Neural progenitor cell (in vitro differentiated cells): Measurements from ENCODE around the gene PATJ. TPM values are rescaled to one million over a fixed set of nuclear protein-coding genes. Genes with fewer than 3 reads are reported as not detected.

Experiments used
- DNase-seq: peaks from one replicate; pipeline ENCODE4 v3.0.0-alpha.2; 2016; ENCODE audit warnings: low spot score
- H2AFZ ChIP-seq: fragments of 200-600 bp; sonication (generic); replicated peaks from 2 replicates; pipeline ENCODE4 v1.6.1; 2016; ENCODE audit warnings: antibody characterized with exemption
- H3F3A ChIP-seq: fragments of 200-600 bp; sonication (generic); 2 replicates; pipeline ENCODE4 v1.6.1; 2016; ENCODE audit warnings: antibody characterized with exemption, low read depth
- H3K27ac ChIP-seq: fragments of 200-600 bp; sonication (generic); 2 replicates; pipeline ENCODE4 v1.5.1; 2016; ENCODE audit warnings: mild to moderate bottlenecking
- H3K27me3 ChIP-seq: fragments of 200-600 bp; sonication (generic); 2 replicates; pipeline ENCODE4 v1.6.1; 2016; ENCODE audit warnings: mild to moderate bottlenecking, moderate library complexity
- H3K36me3 ChIP-seq: fragments of 200-600 bp; sonication (generic); 2 replicates; pipeline ENCODE4 v1.5.1; 2016
- H3K4me1 ChIP-seq: fragments of 200-600 bp; sonication (generic); 2 replicates; pipeline ENCODE4 v1.6.1; 2016; ENCODE audit warnings: mixed run types
- H3K4me2 ChIP-seq: fragments of 200-600 bp; sonication (generic); 2 replicates; pipeline ENCODE4 v1.6.1; 2016
- H3K4me3 ChIP-seq: fragments of 200-600 bp; sonication (generic); 2 replicates; pipeline ENCODE4 v1.5.1; 2016
- H3K79me2 ChIP-seq: fragments of 200-600 bp; sonication (generic); 2 replicates; pipeline ENCODE4 v1.6.1; 2016; ENCODE audit warnings: low read depth
- H3K9ac ChIP-seq: fragments of 200-600 bp; sonication (generic); 2 replicates; pipeline ENCODE4 v1.6.1; 2016
- H3K9me3 ChIP-seq: fragments of 200-600 bp; sonication (generic); 2 replicates; pipeline ENCODE4 v1.5.1; 2016; ENCODE audit warnings: low read depth
- H4K20me1 ChIP-seq: fragments of 200-600 bp; sonication (generic); 2 replicates; pipeline ENCODE4 v1.6.1; 2016; ENCODE audit warnings: low read depth
- H3K27ac Mint-ChIP-seq: 3 replicates; pipeline ENCODE4 v1.8.0; 2021; ENCODE audit warnings: mixed read lengths
- H3K27me3 Mint-ChIP-seq: 2 replicates; pipeline ENCODE4 v1.8.0; 2022; ENCODE audit warnings: low read depth, mild to moderate bottlenecking, inconsistent platforms, moderate library complexity, mixed read lengths; ENCODE audit not compliant: insufficient read depth
- H3K36me3 Mint-ChIP-seq: 3 replicates; pipeline ENCODE4 v1.8.0; 2021; ENCODE audit warnings: mixed read lengths
- H3K4me1 Mint-ChIP-seq: 3 replicates; pipeline ENCODE4 v1.8.0; 2021; ENCODE audit warnings: mixed read lengths
- H3K4me3 Mint-ChIP-seq: 3 replicates; pipeline ENCODE4 v1.8.0; 2021; ENCODE audit warnings: mild to moderate bottlenecking, moderate library complexity, mixed read lengths
- H3K9me3 Mint-ChIP-seq: 3 replicates; pipeline ENCODE4 v1.8.0; 2020; ENCODE audit warnings: mixed read lengths
- EZH2 ChIP-seq: fragments of 200-600 bp; sonication (generic); IDR thresholded peaks from 2 replicates; pipeline ENCODE4 v1.6.1; 2017; ENCODE audit warnings: antibody characterized with exemption, mild to moderate bottlenecking, moderate library complexity
- EZH2phosphoT487 ChIP-seq: fragments of 200-600 bp; sonication (generic); IDR thresholded peaks from 2 replicates; pipeline ENCODE4 v1.6.1; 2017; ENCODE audit warnings: antibody characterized with exemption
- total RNA-seq: library from RNA; depleted of rRNA; stranded (reverse); fragments of >200 nt; gene quantifications from 2 replicates; pipeline ENCODE4 v1.2.3, GENCODE V29; 2015; ENCODE audit warnings: low replicate concordance
- TF ChIP-seq, protein P1 (sequence below): fragments of 200-600 bp; sonication (generic); IDR thresholded peaks from 2 replicates; pipeline ENCODE4 v1.5.1; 2017; ENCODE audit warnings: antibody characterized with exemption, mild to moderate bottlenecking

Gene PATJ
- total RNA-seq, 1 donor from 2014 or later, result 24.8 TPM

DNA sequence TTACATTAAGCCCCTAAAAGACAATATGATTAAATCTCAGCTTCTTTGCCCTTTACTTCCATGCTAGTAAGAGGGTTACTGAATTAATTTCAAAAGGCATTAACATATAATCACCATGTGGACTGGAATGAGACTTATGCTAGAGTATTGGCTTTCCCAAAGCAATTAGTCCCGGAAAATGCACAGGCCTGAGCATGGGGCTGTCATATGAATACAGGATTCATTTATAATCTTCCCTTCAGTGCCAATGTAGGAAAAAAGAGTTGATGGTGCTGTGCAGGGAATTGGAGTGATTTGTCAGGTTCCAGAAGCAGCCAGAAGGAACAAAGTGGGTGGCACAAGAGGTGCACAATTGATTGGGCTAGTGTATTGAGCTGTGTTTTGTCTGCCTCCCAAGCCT lies 253.4 kb downstream of the PATJ start:
- no peak for TF ChIP-seq EZH2
- TF ChIP-seq EZH2phosphoT487, result no peak
- TF ChIP-seq, protein P1, sequence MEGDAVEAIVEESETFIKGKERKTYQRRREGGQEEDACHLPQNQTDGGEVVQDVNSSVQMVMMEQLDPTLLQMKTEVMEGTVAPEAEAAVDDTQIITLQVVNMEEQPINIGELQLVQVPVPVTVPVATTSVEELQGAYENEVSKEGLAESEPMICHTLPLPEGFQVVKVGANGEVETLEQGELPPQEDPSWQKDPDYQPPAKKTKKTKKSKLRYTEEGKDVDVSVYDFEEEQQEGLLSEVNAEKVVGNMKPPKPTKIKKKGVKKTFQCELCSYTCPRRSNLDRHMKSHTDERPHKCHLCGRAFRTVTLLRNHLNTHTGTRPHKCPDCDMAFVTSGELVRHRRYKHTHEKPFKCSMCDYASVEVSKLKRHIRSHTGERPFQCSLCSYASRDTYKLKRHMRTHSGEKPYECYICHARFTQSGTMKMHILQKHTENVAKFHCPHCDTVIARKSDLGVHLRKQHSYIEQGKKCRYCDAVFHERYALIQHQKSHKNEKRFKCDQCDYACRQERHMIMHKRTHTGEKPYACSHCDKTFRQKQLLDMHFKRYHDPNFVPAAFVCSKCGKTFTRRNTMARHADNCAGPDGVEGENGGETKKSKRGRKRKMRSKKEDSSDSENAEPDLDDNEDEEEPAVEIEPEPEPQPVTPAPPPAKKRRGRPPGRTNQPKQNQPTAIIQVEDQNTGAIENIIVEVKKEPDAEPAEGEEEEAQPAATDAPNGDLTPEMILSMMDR, result no peak
- H3K4me3 ChIP-seq, result no peak overlapping the region
- H3K27ac ChIP-seq, result peak overlapping the region; percentile 13
- no peak overlapping the region for H2AFZ ChIP-seq
- DNase-seq, result no peak
- no peak overlapping the region for H3K4me3 Mint-ChIP-seq
- H3K27ac Mint-ChIP-seq, result peak overlapping the region; percentile 13
- no peaks in the 10 kb centered on the region for H3K9me3 ChIP-seq
- H3K4me2 ChIP-seq, result no peak overlapping the region
- H4K20me1 ChIP-seq, result no peaks in the 10 kb centered on the region
- H3K36me3 Mint-ChIP-seq, result peaks cover 6% of the 10 kb centered on the region
- H3K27me3 ChIP-seq, result no peaks in the 10 kb centered on the region
- no peaks in the 10 kb centered on the region for H3K79me2 ChIP-seq
- no peak overlapping the region for H3K9ac ChIP-seq
- no peaks in the 10 kb centered on the region for H3K9me3 Mint-ChIP-seq
- peaks cover 18% of the 10 kb centered on the region for H3K4me1 Mint-ChIP-seq
- no peaks in the 10 kb centered on the region for H3K4me1 ChIP-seq
- no peaks in the 10 kb centered on the region for H3F3A ChIP-seq
- H3K27me3 Mint-ChIP-seq, result peaks cover 4% of the 10 kb centered on the region
- H3K36me3 ChIP-seq, result no peaks in the 10 kb centered on the region

GRCh38 chr1:61997123-61997522 lies 254.8 kb downstream of the PATJ start:
- H2AFZ ChIP-seq, result no peak overlapping the region
- DNase-seq, result no peak
- H3K4me3 Mint-ChIP-seq, result no peak overlapping the region
- no peak overlapping the region for H3K4me2 ChIP-seq
- no peak overlapping the region for H3K27ac ChIP-seq
- no peaks in the 10 kb centered on the region for H3K9me3 Mint-ChIP-seq
- H3K4me1 Mint-ChIP-seq, result peaks cover 18% of the 10 kb centered on the region
- H3K36me3 ChIP-seq, result no peaks in the 10 kb centered on the region
- H3K4me3 ChIP-seq, result no peak overlapping the region
- H3K79me2 ChIP-seq, result no peaks in the 10 kb centered on the region
- no peaks in the 10 kb centered on the region for H3K9me3 ChIP-seq
- H3K27ac Mint-ChIP-seq, result no peak overlapping the region
- TF ChIP-seq, protein P1, result no peak
- TF ChIP-seq EZH2 (no peak), EZH2phosphoT487 (no peak)
- H3K36me3 Mint-ChIP-seq, result peaks cover 6% of the 10 kb centered on the region
- no peak overlapping the region for H3K9ac ChIP-seq
- no peaks in the 10 kb centered on the region for H3K4me1 ChIP-seq
- H4K20me1 ChIP-seq, result no peaks in the 10 kb centered on the region
- no peaks in the 10 kb centered on the region for H3K27me3 ChIP-seq
- no peaks in the 10 kb centered on the region for H3K27me3 Mint-ChIP-seq
- no peaks in the 10 kb centered on the region for H3F3A ChIP-seq

DNA sequence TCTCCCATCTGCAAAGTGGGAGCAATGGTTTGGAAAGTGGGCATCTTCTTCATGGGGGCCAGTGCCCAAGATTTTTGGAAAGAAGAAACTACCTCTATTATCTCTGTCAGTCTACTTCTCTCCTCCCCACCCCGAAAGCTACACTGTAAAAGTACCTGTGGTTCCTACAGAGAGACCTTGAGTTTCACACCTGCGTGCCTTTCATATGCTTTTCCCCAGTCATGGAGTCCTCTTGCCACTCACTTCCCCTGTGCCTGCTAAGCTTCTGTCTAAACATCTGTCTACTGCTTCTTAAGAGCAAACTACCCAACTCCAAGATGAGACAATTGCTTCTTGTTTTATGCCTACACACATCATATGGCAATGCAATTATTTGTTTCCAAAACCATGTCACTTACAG lies 261.5 kb downstream of the PATJ start:
- TF ChIP-seq EZH2phosphoT487 (no peak), EZH2 (no peak)
- TF ChIP-seq, protein P1, result no peak
- no peak overlapping the region for H3K27ac Mint-ChIP-seq
- H3K4me3 Mint-ChIP-seq, result no peak overlapping the region
- Histone ChIP-seq H4K20me1 (no peaks in the 10 kb centered on the region), H3K36me3 (no peaks in the 10 kb centered on the region), H3K9ac (no peak overlapping the region), H3K27me3 (no peaks in the 10 kb centered on the region), H3F3A (no peaks in the 10 kb centered on the region), H3K79me2 (no peaks in the 10 kb centered on the region), H3K4me3 (no peak overlapping the region), H3K4me1 (no peaks in the 10 kb centered on the region), H3K27ac (no peak overlapping the region), H3K4me2 (no peak overlapping the region), H3K9me3 (no peaks in the 10 kb centered on the region), H2AFZ (no peak overlapping the region)
- DNase-seq, result no peak
- H3K27me3 Mint-ChIP-seq, result no peaks in the 10 kb centered on the region
- no peaks in the 10 kb centered on the region for H3K9me3 Mint-ChIP-seq
- H3K4me1 Mint-ChIP-seq, result peaks cover under 1% of the 10 kb centered on the region
- peaks cover 2% of the 10 kb centered on the region for H3K36me3 Mint-ChIP-seq

- no peak overlapping the region for H3K9ac ChIP-seq
- H4K20me1 ChIP-seq, result no peaks in the 10 kb centered on the region
- TF ChIP-seq, protein P1, result no peak
- TF ChIP-seq EZH2 (no peak), EZH2phosphoT487 (no peak)
- H2AFZ ChIP-seq, result no peak overlapping the region
- Mint-ChIP-seq H3K4me1 (no peaks in the 10 kb centered on the region), H3K4me3 (no peak overlapping the region), H3K27ac (no peak overlapping the region), H3K9me3 (no peaks in the 10 kb centered on the region), H3K36me3 (no peaks in the 10 kb centered on the region), H3K27me3 (no peaks in the 10 kb centered on the region)
- H3K4me3 ChIP-seq, result no peak overlapping the region
- H3K27ac ChIP-seq, result no peak overlapping the region
- H3K79me2 ChIP-seq, result no peaks in the 10 kb centered on the region
- DNase-seq, result no peak
- H3K9me3 ChIP-seq, result no peaks in the 10 kb centered on the region
- no peaks in the 10 kb centered on the region for H3K27me3 ChIP-seq
- no peaks in the 10 kb centered on the region for H3F3A ChIP-seq
- H3K36me3 ChIP-seq, result no peaks in the 10 kb centered on the region
- H3K4me1 ChIP-seq, result no peaks in the 10 kb centered on the region
- H3K4me2 ChIP-seq, result no peak overlapping the region
Measured at GRCh38 chr1:62006690-62007089, 264.4 kb downstream of the PATJ start.
